Transverse colon (tissue), 4 donors: Measurements from ENCODE around the gene DNAJC3. TPM values are rescaled to one million over a fixed set of nuclear protein-coding genes. Genes with fewer than 3 reads are reported as not detected.

Experiments
- DNase-seq: peaks from one replicate; pipeline ENCODE4 v3.0.0-alpha.2; 2019
- H3K27ac ChIP-seq, 4 donors: fragments of 200-600 bp; sonication (generic); 2 replicates each; pipeline ENCODE4 v1.5.1; 2016 to 2018; ENCODE audit warnings: inconsistent platforms in 4 of 4
- H3K27me3 ChIP-seq: fragments of 200-600 bp; sonication (generic); 2 replicates; pipeline ENCODE4 v1.5.1; 2017; ENCODE audit warnings: inconsistent platforms
- H3K36me3 ChIP-seq, 4 donors: fragments of 200-600 bp; sonication (generic); 2 replicates each; pipeline ENCODE4 v1.5.1; 2017 to 2019; ENCODE audit warnings: inconsistent platforms in 4 of 4
- H3K4me1 ChIP-seq, 4 donors: fragments of 200-600 bp; sonication (generic); 2 replicates each; pipeline ENCODE4 v1.5.1; 2017 to 2020; ENCODE audit warnings: inconsistent platforms in 4 of 4
- H3K4me3 ChIP-seq, 4 donors: fragments of 200-600 bp; sonication (generic); 1 replicate in 1 of 4; 2 replicates in 3 of 4; pipeline versions ENCODE4 v1.5.1 to v1.6.1; 2017 to 2019; ENCODE audit warnings: inconsistent platforms in 4 of 4
- H3K9me3 ChIP-seq, 2 donors: fragments of 200-600 bp; sonication (generic); 2 replicates each; pipeline ENCODE4 v1.5.1; 2017 to 2019; ENCODE audit warnings: inconsistent platforms in 2 of 2
- EP300 ChIP-seq: sonication (generic); formaldehyde crosslinking; IDR thresholded peaks from one replicate; pipeline ENCODE4 v1.6.1; 2017; ENCODE audit warnings: antibody characterized with exemption, low read depth
- POLR2A ChIP-seq: fragments of 450-650 bp; IDR thresholded peaks from one replicate; pipeline ENCODE4 v1.6.1; 2016; ENCODE audit warnings: antibody characterized with exemption, mild to moderate bottlenecking, moderate library complexity
- POLR2AphosphoS5 ChIP-seq, 3 donors: sonication (generic); formaldehyde crosslinking; IDR thresholded peaks; one replicate each; pipeline ENCODE4 v1.6.1; 2016; ENCODE audit warnings: antibody characterized with exemption in 3 of 3
- WGBS, 2 donors: methylation state at CpG; one replicate each; pipeline ENCODE4 v1.1.5; 2018; ENCODE audit warnings: low coverage in 1 of 2; 5-methylcytosine and 5-hydroxymethylcytosine counted together
- in situ Hi-C, 4 donors: fragments of 200-750 bp; cut with MboI; loops; one replicate each; pipeline versions ENCODE4 v1.15.0 to v1.15.1; 2017; ENCODE audit warnings: low sequenced_read_pairs in 3 of 4, low pct_ligation_motif_present in 1 of 4, low pct_unique_long_range_greater_than_20kb in 1 of 4
- intact Hi-C: fragments of 100-400 bp; cut with DNase I; formaldehyde crosslinking; loops from one replicate; pipeline ENCODE4 v1.15.1; 2023; ENCODE audit warnings: low total_unique reads
- total RNA-seq, 4 donors: library from RNA; depleted of rRNA; stranded (reverse); fragments of >200 nt; gene quantifications; one replicate each; pipeline ENCODE4 v1.1.0, GENCODE V29; 2016
- TF ChIP-seq, protein P1 (sequence below), 5 experiments: fragments of 200-600 bp in 3 of 5; fragments of 450-650 bp in 2 of 5; sonication (generic) in 3 of 5; IDR thresholded peaks; 1 replicate in 2 of 5; 2 replicates in 3 of 5; pipeline ENCODE4 v1.5.1; 2016 to 2017; ENCODE audit warnings: antibody characterized with exemption in 5 of 5, inconsistent platforms in 3 of 5, mild to moderate bottlenecking in 2 of 5, moderate library complexity in 1 of 5

Gene DNAJC3
- total RNA-seq, 4 donors from 2014 or later, result 22.8 to 49.7 (median 35.5) TPM

DNA sequence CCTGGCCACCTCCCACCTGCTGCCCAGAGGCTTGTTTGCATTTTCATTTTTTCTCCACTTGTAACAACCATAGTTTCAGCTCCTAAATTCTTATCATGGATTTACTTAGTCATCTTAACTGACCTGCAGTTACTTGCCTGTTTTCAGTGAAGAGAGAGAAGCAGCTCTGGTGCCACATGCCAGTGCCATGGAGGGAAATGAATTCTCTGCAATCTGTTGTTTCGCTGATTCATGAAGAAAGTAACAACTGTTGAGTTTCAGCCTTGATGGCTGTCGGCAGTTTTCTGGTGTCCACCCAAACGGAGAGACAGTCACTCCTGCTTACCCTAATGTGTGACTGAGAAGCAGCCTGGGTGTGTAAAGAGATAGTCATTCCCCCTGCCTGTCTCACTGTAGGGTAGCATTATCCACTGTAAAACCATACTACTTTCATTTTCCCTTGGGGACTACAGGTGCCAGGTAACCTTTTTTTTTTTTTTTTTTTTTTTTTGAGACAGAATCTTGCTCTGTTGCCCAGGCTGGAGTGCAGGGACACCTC is 116.1 kb downstream of the DNAJC3 start:
- H3K27me3 ChIP-seq, result no peaks in the 10 kb centered on the region
- H3K4me3 ChIP-seq, result no peak overlapping the region
- in situ Hi-C loops, result no loop called here
- H3K9me3 ChIP-seq, result no peaks in the 10 kb centered on the region
- H3K27ac ChIP-seq, result no peak overlapping the region
- H3K4me1 ChIP-seq, result no peaks in the 10 kb centered on the region
- DNase-seq, result no peak
- TF ChIP-seq, protein P1, sequence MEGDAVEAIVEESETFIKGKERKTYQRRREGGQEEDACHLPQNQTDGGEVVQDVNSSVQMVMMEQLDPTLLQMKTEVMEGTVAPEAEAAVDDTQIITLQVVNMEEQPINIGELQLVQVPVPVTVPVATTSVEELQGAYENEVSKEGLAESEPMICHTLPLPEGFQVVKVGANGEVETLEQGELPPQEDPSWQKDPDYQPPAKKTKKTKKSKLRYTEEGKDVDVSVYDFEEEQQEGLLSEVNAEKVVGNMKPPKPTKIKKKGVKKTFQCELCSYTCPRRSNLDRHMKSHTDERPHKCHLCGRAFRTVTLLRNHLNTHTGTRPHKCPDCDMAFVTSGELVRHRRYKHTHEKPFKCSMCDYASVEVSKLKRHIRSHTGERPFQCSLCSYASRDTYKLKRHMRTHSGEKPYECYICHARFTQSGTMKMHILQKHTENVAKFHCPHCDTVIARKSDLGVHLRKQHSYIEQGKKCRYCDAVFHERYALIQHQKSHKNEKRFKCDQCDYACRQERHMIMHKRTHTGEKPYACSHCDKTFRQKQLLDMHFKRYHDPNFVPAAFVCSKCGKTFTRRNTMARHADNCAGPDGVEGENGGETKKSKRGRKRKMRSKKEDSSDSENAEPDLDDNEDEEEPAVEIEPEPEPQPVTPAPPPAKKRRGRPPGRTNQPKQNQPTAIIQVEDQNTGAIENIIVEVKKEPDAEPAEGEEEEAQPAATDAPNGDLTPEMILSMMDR (IDR thresholded peaks at IDR 0.05), result no peak
- TF ChIP-seq EP300, result no peak
- intact Hi-C loops, result no loop called here
- H3K36me3 ChIP-seq, result peaks cover 0 to 39% (median 16%) of the 10 kb centered on the region in 4 donors
- WGBS, 2 donors, result 84 to 100% methylated on average over 2 to 3 of the region's 3 CpGs

DNA sequence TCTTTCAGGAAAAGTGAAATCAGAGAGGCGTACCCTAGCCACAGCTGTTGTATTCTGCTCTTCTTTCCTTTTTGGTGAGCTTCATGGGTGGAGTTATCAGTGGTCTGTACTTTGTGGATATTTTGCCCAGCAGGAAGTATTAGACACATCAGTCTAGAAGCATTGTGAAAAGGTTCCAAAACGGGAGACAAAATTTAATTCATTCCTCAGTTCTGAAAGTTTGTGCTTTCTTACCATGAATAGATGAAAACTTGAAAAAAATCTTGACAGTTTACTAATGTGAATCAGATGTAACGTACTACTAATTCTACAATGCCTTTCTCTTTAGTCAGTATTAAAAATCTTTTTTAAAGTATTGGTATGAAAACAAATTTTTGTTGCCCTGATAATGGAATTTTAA is 116.8 kb downstream of the DNAJC3 start:
- Histone ChIP-seq H3K4me1 (no peaks in the 10 kb centered on the region), H3K36me3 (peaks cover 0 to 34% (median 16%) of the 10 kb centered on the region in 4 donors), H3K4me3 (no peak overlapping the region), H3K27me3 (no peaks in the 10 kb centered on the region), H3K9me3 (no peaks in the 10 kb centered on the region), H3K27ac (no peak overlapping the region)
- intact Hi-C loops, result no loop called here
- in situ Hi-C loops, result no loop called here
- WGBS, 2 donors, result 90 to 96% methylated on average over 2 to 3 of the region's 3 CpGs
- TF ChIP-seq POLR2A, result no peak
- no peak for TF ChIP-seq EP300
- DNase-seq, result no peak

DNA sequence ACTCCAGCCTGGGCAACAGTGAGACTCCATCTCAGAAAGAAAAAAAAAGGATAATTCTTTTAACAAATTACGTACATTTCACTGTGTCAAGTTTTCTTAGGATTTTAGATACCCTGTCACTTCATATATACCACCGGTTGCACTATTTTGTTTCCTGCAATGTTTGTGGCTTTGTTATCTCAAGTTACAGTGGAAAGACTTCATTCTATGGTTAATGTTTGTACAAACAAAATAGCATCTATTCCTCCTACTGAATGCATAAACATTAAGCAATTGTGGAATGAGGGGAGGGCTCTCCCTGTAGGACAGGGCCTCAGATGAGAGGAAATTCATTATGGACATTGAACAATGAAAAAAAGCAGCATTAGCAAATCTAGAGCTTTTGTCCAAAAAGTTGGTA is 120.1 kb downstream of the DNAJC3 start:
- Histone ChIP-seq H3K27ac (no peak overlapping the region), H3K4me3 (no peak overlapping the region), H3K9me3 (no peaks in the 10 kb centered on the region), H3K4me1 (no peaks in the 10 kb centered on the region), H3K36me3 (peaks cover 0 to 11% (median 5%) of the 10 kb centered on the region in 4 donors), H3K27me3 (no peaks in the 10 kb centered on the region)
- in situ Hi-C loops, result no loop called here
- no peak for DNase-seq
- WGBS, 2 donors, result 85 to 94% methylated on average over 2 of the region's 2 CpGs
- no peak for TF ChIP-seq POLR2A
- TF ChIP-seq, protein P1 (IDR thresholded peaks at IDR 0.05), result no peak
- TF ChIP-seq EP300, result no peak
- no peak for TF ChIP-seq POLR2AphosphoS5 (IDR thresholded peaks at IDR 0.05)
- intact Hi-C loops, result no loop called here

DNA sequence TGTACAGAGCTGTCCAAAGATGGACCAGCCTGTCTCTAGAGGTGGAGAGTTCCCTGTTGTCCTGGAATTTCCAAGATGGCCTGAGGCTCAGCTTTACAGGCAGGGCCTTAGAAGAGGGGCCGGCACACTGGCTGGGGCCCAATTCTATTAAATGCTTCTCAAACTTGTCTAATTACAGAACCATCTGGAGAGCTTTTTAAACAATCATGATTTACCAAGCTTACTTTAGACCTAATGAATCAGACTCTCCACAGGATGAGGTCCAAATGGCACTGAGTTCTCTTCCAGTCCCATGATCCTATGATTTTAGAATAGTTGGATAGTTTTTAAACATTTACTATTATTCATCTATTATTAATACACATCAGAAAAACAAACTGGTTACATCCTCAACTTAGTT is 123.5 kb downstream of the DNAJC3 start:
- no peak overlapping the region for H3K27ac ChIP-seq
- no peak for DNase-seq
- 56 to 60% methylated on average over 1 of the region's 1 CpG for WGBS, 2 donors
- in situ Hi-C loops, result no loop called here
- H3K36me3 ChIP-seq, result no peaks in the 10 kb centered on the region
- no peaks in the 10 kb centered on the region for H3K27me3 ChIP-seq
- intact Hi-C loops, result no loop called here
- H3K4me3 ChIP-seq, result no peak overlapping the region
- no peaks in the 10 kb centered on the region for H3K9me3 ChIP-seq
- H3K4me1 ChIP-seq, result no peaks in the 10 kb centered on the region
- no peak for TF ChIP-seq EP300
- TF ChIP-seq, protein P1 (IDR thresholded peaks at IDR 0.05), result no peak

DNA sequence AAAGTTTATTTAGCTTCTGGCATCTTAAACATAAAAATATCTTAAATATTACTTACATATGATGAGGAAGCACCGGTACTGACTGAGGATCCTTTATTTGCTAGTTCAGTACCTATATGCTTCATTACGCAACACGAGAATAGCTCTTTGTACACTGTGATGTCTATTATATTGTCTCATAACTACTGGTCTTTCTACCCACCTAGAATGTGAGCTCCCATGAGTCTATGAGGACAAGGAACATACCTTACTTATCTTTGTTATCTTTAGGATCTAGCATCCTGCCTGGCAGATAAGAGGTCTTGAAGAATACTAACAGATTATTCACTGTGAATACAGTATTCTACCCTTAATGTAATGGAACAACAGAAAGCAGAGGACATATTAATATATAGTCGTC is 124.9 kb downstream of the DNAJC3 start:
- no peak overlapping the region for H3K27ac ChIP-seq
- in situ Hi-C loops, result no loop called here
- H3K4me3 ChIP-seq, result no peak overlapping the region
- H3K4me1 ChIP-seq, result no peaks in the 10 kb centered on the region
- H3K9me3 ChIP-seq, result peaks cover 0 to 6% of the 10 kb centered on the region in 2 donors
- TF ChIP-seq POLR2AphosphoS5 (IDR thresholded peaks at IDR 0.05), result no peak
- TF ChIP-seq, protein P1 (IDR thresholded peaks at IDR 0.05), result no peak
- no peak for TF ChIP-seq POLR2A
- no peak for TF ChIP-seq EP300
- no peaks in the 10 kb centered on the region for H3K36me3 ChIP-seq
- intact Hi-C loops, result no loop called here
- no peaks in the 10 kb centered on the region for H3K27me3 ChIP-seq
- DNase-seq, result no peak
- WGBS, 2 donors, result 90 to 95% methylated on average over 4 of the region's 4 CpGs
